ENCODE results near the gene TGFB2. TPM values are rescaled to one million over a fixed set of nuclear protein-coding genes. Genes with fewer than 3 reads are reported as not detected.

The TGFB2 gene
- polyA plus RNA-seq, 2 donors, result 0.16 to 0.34 TPM

DNA sequence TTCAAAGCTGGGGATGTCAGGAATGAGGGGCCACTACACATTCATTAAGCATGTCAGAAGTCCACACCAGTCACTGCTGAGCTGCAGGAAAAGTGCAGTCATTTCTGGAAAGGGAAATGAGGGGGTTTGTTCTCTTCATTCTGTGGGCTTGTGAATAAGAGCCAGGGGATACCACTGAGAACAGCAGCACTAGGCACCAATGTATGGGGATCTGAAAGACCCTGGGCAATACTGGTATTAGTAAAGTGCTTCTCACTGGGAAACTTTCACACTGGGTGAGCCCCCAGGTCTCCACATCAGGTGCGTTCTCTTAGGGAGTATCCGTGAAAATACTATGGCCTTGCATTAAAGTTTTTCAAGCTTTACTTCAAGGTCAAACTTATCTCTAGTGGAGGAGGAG is 49.9 kb downstream of the TGFB2 start:
- Histone ChIP-seq H3K9me3 (ENCODE audit: control insufficient read depth in 2 of 2, insufficient read depth in 1 of 2, low read depth in 1 of 2, low read length in 1 of 2) (no peaks in the 10 kb centered on the region), H3K27me3 (ENCODE audit: control insufficient read depth in 1 of 2, insufficient read depth in 2 of 2, low read length in 2 of 2) (no peaks in the 10 kb centered on the region), H3K36me3 (ENCODE audit: control insufficient read depth in 2 of 2, insufficient read depth in 2 of 2, low read length in 1 of 2) (no peaks in the 10 kb centered on the region), H3K4me1 (ENCODE audit: control insufficient read depth in 2 of 2, insufficient read depth in 2 of 2, low read length in 1 of 2) (peaks cover 0 to 2% of the 10 kb centered on the region in 2 donors), H3K27ac (ENCODE audit: low read depth in 2 of 2, low read length in 1 of 2) (no peak overlapping the region), H3K4me3 (ENCODE audit: low read depth in 1 of 2, low read length in 2 of 2) (no peak overlapping the region)
- WGBS, 2 donors, result 94 to 96% methylated on average over 2 of the region's 2 CpGs

DNA sequence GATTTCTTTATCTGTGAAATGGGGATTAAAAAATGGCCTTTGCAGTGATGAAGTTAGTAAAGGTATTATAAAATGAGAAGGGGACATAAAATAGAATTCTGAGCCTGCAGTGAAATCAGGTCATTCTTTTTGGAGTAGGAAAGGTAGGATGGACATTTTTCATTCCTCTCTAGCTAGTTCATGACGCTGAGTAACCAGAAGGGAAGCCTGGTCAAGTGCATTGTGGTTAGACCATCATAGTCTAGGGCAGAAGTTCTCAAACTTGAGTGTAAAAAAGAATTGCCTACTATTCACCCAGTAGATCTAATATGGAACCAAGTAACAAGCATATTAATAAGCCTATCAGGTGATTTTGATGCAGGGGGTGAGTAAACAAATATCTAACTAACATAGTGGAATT is 50.8 kb downstream of the TGFB2 start:
- Histone ChIP-seq H3K4me1 (ENCODE audit: control insufficient read depth in 2 of 2, insufficient read depth in 2 of 2, low read length in 1 of 2) (peaks cover 0 to 2% of the 10 kb centered on the region in 2 donors), H3K36me3 (ENCODE audit: control insufficient read depth in 2 of 2, insufficient read depth in 2 of 2, low read length in 1 of 2) (no peaks in the 10 kb centered on the region)
- 84 to 88% methylated on average over 1 of the region's 1 CpG for WGBS, 2 donors

DNA sequence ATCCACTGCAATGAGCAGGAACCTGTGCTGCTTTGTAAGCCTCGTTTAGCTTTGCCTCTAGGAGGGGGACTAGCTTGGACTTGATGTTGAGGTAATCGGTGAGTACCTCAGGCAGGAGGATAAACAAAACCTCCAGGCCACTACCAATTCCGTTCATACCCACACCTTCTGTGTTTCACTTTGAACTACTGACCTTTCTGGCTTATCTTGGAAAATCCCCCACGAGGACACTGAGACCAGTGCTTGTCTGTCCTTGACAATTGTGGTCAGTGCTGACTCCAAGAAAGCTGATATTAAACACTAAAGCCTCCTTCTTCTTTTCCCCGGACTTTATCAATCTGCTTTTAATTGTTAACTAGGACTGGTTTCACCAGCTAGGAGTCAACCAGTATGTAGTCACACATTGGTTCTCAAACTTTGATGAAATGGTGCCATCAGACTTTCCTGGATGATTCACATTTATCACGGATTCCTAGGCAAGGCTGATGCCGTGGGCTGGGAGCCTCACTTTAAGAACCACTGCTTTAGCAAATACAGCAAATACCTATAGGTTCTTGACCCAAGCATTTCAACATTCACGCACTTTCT is 52.7 kb downstream of the TGFB2 start:
- Histone ChIP-seq H3K36me3 (ENCODE audit: control insufficient read depth in 2 of 2, insufficient read depth in 2 of 2, low read length in 1 of 2) (no peaks in the 10 kb centered on the region), H3K4me1 (ENCODE audit: control insufficient read depth in 2 of 2, insufficient read depth in 2 of 2, low read length in 1 of 2) (peaks cover 0 to 2% of the 10 kb centered on the region in 2 donors)

More for the DNA sequence above, 50.8 kb downstream of the TGFB2 start:
- peaks cover 0 to 3% of the 10 kb centered on the region in 2 donors for H3K9me3 ChIP-seq (ENCODE audit: control insufficient read depth in 2 of 2, insufficient read depth in 1 of 2, low read depth in 1 of 2, low read length in 1 of 2)
- no peak overlapping the region for H3K4me3 ChIP-seq (ENCODE audit: low read depth in 1 of 2, low read length in 2 of 2)
- H3K27me3 ChIP-seq (ENCODE audit: control insufficient read depth in 1 of 2, insufficient read depth in 2 of 2, low read length in 2 of 2), result no peaks in the 10 kb centered on the region
- H3K27ac ChIP-seq (ENCODE audit: low read depth in 2 of 2, low read length in 1 of 2), result no peak overlapping the region

DNA sequence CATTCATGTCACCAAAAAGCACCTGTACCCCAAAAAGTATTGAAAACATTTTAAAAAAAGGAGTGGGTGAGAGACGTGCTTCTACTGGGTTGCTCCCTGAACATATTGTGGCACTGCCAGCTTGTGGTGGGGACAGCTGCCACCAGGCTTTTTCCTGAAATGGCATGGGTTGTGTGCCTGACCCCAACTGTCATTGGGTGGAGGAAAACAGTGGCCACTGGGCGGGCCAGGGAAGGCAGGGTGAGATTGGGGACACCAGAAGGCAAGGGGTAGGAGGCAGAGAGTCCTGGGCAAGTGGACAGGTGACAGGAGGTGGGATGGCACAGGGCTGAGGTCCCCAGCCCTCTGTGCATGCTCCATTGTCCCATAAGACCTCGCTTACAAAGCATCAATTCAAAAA is 55.5 kb downstream of the TGFB2 start:
- H3K9me3 ChIP-seq (ENCODE audit: control insufficient read depth in 2 of 2, insufficient read depth in 1 of 2, low read depth in 1 of 2, low read length in 1 of 2), result peaks cover 0 to 3% of the 10 kb centered on the region in 2 donors
- H3K36me3 ChIP-seq (ENCODE audit: control insufficient read depth in 2 of 2, insufficient read depth in 2 of 2, low read length in 1 of 2), result no peaks in the 10 kb centered on the region
- no peak overlapping the region for H3K4me3 ChIP-seq (ENCODE audit: low read depth in 1 of 2, low read length in 2 of 2)
- no peaks in the 10 kb centered on the region for H3K27me3 ChIP-seq (ENCODE audit: control insufficient read depth in 1 of 2, insufficient read depth in 2 of 2, low read length in 2 of 2)
- H3K4me1 ChIP-seq (ENCODE audit: control insufficient read depth in 2 of 2, insufficient read depth in 2 of 2, low read length in 1 of 2), result peaks cover 0 to 3% of the 10 kb centered on the region in 2 donors
- no peak overlapping the region for H3K27ac ChIP-seq (ENCODE audit: low read depth in 2 of 2, low read length in 1 of 2)
- 86 to 93% methylated on average over 3 of the region's 3 CpGs for WGBS, 2 donors

More for the DNA sequence above, 52.7 kb downstream of the TGFB2 start:
- no peak overlapping the region for H3K27ac ChIP-seq (ENCODE audit: low read depth in 2 of 2, low read length in 1 of 2)
- H3K27me3 ChIP-seq (ENCODE audit: control insufficient read depth in 1 of 2, insufficient read depth in 2 of 2, low read length in 2 of 2), result no peaks in the 10 kb centered on the region
- H3K4me3 ChIP-seq (ENCODE audit: low read depth in 1 of 2, low read length in 2 of 2), result no peak overlapping the region
- WGBS, 2 donors, result 44 to 50% methylated on average over 8 of the region's 8 CpGs
- H3K9me3 ChIP-seq (ENCODE audit: control insufficient read depth in 2 of 2, insufficient read depth in 1 of 2, low read depth in 1 of 2, low read length in 1 of 2), result peaks cover 0 to 3% of the 10 kb centered on the region in 2 donors

GRCh38 chr1:218401441-218401997 is 56.4 kb downstream of the TGFB2 start:
- Histone ChIP-seq H3K27me3 (ENCODE audit: control insufficient read depth in 1 of 2, insufficient read depth in 2 of 2, low read length in 2 of 2) (no peaks in the 10 kb centered on the region), H3K4me3 (ENCODE audit: low read depth in 1 of 2, low read length in 2 of 2) (no peak overlapping the region), H3K27ac (ENCODE audit: low read depth in 2 of 2, low read length in 1 of 2) (peak overlapping the region in 1 of 2 donors; percentile 1), H3K9me3 (ENCODE audit: control insufficient read depth in 2 of 2, insufficient read depth in 1 of 2, low read depth in 1 of 2, low read length in 1 of 2) (peaks cover 0 to 3% of the 10 kb centered on the region in 2 donors), H3K4me1 (ENCODE audit: control insufficient read depth in 2 of 2, insufficient read depth in 2 of 2, low read length in 1 of 2) (peaks cover 0 to 3% of the 10 kb centered on the region in 2 donors), H3K36me3 (ENCODE audit: control insufficient read depth in 2 of 2, insufficient read depth in 2 of 2, low read length in 1 of 2) (no peaks in the 10 kb centered on the region)
- 81 to 89% methylated on average over 12 of the region's 12 CpGs for WGBS, 2 donors

DNA sequence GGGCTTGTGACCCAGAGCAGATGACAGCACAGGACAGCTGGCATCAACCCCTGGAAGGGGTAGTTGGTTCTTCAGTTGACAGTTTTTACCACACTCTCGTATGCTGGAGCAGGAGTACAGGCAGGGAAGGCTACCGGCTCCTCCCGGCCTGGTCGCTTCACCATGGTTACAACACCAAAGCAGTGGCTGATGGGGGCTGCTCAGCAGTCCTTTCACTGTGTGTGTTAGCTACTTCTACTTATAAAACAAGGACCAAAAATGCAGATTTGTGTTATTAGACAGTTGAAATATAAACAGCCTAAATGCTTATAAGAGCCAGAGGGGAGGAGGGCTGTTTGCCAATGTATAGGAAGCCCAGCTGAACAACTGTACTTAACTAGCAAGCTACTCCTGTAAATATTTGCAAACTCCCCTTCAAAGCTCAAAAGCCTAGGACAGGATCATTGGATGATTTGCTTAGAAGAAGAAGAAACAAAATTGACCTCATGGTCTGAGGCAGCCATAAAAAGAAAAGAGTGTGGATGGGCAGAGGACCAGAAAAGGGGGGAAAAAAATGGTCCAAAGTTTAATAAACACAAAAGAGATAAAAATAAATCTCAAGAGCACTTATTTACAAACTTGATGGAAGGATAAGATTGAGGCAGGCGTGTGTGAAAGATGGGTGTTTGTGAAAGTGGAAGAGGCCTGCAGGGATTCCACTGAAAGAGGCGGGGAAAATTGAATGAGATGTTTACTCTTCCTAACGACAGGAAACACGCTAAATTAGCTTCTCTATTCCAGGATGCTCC is 57.1 kb downstream of the TGFB2 start:
- H3K27me3 ChIP-seq (ENCODE audit: control insufficient read depth in 1 of 2, insufficient read depth in 2 of 2, low read length in 2 of 2), result no peaks in the 10 kb centered on the region
- H3K36me3 ChIP-seq (ENCODE audit: control insufficient read depth in 2 of 2, insufficient read depth in 2 of 2, low read length in 1 of 2), result no peaks in the 10 kb centered on the region
- no peak overlapping the region for H3K4me3 ChIP-seq (ENCODE audit: low read depth in 1 of 2, low read length in 2 of 2)
- peaks cover 0 to 3% of the 10 kb centered on the region in 2 donors for H3K9me3 ChIP-seq (ENCODE audit: control insufficient read depth in 2 of 2, insufficient read depth in 1 of 2, low read depth in 1 of 2, low read length in 1 of 2)
- peaks cover 0 to 3% of the 10 kb centered on the region in 2 donors for H3K4me1 ChIP-seq (ENCODE audit: control insufficient read depth in 2 of 2, insufficient read depth in 2 of 2, low read length in 1 of 2)
- WGBS, 2 donors, result 71 to 76% methylated on average over 8 of the region's 8 CpGs
- peak overlapping the region in 1 of 2 donors; percentile 1 for H3K27ac ChIP-seq (ENCODE audit: low read depth in 2 of 2, low read length in 1 of 2)

DNA sequence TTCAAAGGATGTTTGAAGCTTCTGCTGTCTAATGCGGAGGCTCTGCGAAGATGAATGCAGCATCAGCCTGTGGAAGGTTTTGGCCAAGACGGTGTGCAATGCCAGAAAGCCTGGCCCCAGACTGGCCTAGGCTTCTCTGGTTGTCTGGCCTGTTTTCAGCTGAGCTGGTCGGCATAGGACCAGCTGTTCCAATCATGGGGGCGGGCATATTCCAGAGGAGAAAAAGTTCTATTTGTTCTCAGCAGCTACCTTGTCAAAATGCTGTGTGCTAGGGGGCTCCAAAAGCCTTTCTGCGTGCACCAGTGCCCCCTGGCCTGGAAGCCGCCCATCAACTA is 57.6 kb downstream of the TGFB2 start:
- H3K9me3 ChIP-seq (ENCODE audit: control insufficient read depth in 2 of 2, insufficient read depth in 1 of 2, low read depth in 1 of 2, low read length in 1 of 2), result peaks cover 0 to 3% of the 10 kb centered on the region in 2 donors
- H3K27me3 ChIP-seq (ENCODE audit: control insufficient read depth in 1 of 2, insufficient read depth in 2 of 2, low read length in 2 of 2), result no peaks in the 10 kb centered on the region
- H3K27ac ChIP-seq (ENCODE audit: low read depth in 2 of 2, low read length in 1 of 2), result no peak overlapping the region
- peaks cover 0 to 3% of the 10 kb centered on the region in 2 donors for H3K4me1 ChIP-seq (ENCODE audit: control insufficient read depth in 2 of 2, insufficient read depth in 2 of 2, low read length in 1 of 2)
- no peaks in the 10 kb centered on the region for H3K36me3 ChIP-seq (ENCODE audit: control insufficient read depth in 2 of 2, insufficient read depth in 2 of 2, low read length in 1 of 2)
- 73 to 74% methylated on average over 7 of the region's 7 CpGs for WGBS, 2 donors
- H3K4me3 ChIP-seq (ENCODE audit: low read depth in 1 of 2, low read length in 2 of 2), result no peak overlapping the region

GRCh38 chr1:218403300-218403699 is 58.2 kb downstream of the TGFB2 start:
- no peak overlapping the region for H3K27ac ChIP-seq (ENCODE audit: low read depth in 2 of 2, low read length in 1 of 2)
- peaks cover 0 to 3% of the 10 kb centered on the region in 2 donors for H3K9me3 ChIP-seq (ENCODE audit: control insufficient read depth in 2 of 2, insufficient read depth in 1 of 2, low read depth in 1 of 2, low read length in 1 of 2)
- 77 to 78% methylated on average over 7 of the region's 7 CpGs for WGBS, 2 donors
- H3K4me1 ChIP-seq (ENCODE audit: control insufficient read depth in 2 of 2, insufficient read depth in 2 of 2, low read length in 1 of 2), result peaks cover 0 to 3% of the 10 kb centered on the region in 2 donors
- H3K4me3 ChIP-seq (ENCODE audit: low read depth in 1 of 2, low read length in 2 of 2), result no peak overlapping the region
- no peaks in the 10 kb centered on the region for H3K36me3 ChIP-seq (ENCODE audit: control insufficient read depth in 2 of 2, insufficient read depth in 2 of 2, low read length in 1 of 2)
- H3K27me3 ChIP-seq (ENCODE audit: control insufficient read depth in 1 of 2, insufficient read depth in 2 of 2, low read length in 2 of 2), result no peaks in the 10 kb centered on the region

GRCh38 chr1:218407630-218408029 is 62.5 kb downstream of the TGFB2 start:
- no peak overlapping the region for H3K27ac ChIP-seq (ENCODE audit: low read depth in 2 of 2, low read length in 1 of 2)
- no peaks in the 10 kb centered on the region for H3K9me3 ChIP-seq (ENCODE audit: control insufficient read depth in 2 of 2, insufficient read depth in 1 of 2, low read depth in 1 of 2, low read length in 1 of 2)
- H3K27me3 ChIP-seq (ENCODE audit: control insufficient read depth in 1 of 2, insufficient read depth in 2 of 2, low read length in 2 of 2), result no peaks in the 10 kb centered on the region
- H3K4me3 ChIP-seq (ENCODE audit: low read depth in 1 of 2, low read length in 2 of 2), result no peak overlapping the region
- H3K36me3 ChIP-seq (ENCODE audit: control insufficient read depth in 2 of 2, insufficient read depth in 2 of 2, low read length in 1 of 2), result no peaks in the 10 kb centered on the region
- H3K4me1 ChIP-seq (ENCODE audit: control insufficient read depth in 2 of 2, insufficient read depth in 2 of 2, low read length in 1 of 2), result peaks cover 0 to 3% of the 10 kb centered on the region in 2 donors
- WGBS, 2 donors, result 70 to 86% methylated on average over 1 of the region's 1 CpG
